Measurements from ENCODE around the gene NACC1.
A peak's percentile ranks its signal among the peaks of the same experiment; 100 is the strongest.

Gene NACC1

DNA sequence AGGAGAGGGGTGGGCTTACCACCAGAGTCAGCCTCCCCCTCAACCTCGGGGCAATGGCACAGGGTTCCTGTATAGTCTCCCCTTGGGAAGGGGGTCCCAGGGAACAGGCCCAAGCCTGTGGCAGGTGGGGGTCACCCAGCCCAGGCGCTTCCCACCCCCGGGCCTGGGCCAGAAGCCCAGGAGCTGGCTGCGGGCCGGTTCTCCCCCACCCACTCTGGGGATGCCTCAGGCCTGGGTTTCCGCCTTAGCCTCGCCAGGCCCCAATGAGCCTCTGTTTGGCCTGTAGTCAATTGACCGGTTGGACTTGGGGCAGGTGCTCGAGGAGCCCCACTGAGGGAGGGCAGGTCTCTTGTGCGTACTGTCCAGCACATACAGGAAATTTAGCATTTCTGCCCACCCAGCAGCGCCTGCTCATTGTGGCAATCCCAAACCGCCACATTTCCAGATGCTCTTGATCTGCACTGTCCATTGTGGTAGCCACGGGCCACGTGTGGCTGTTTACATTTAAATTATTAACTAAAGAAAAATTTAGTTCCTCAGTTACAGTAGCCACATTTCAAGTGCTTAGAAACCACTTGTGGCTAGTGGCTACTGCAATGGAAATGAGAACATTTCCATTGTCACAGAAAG, 25.3 kb upstream of the NACC1 start:
- DNase-seq (ENCODE audit: low spot score), result no peak
- peak overlapping the region; percentile 85 to 92 for H3K27ac ChIP-seq
- TF ChIP-seq, protein P1, sequence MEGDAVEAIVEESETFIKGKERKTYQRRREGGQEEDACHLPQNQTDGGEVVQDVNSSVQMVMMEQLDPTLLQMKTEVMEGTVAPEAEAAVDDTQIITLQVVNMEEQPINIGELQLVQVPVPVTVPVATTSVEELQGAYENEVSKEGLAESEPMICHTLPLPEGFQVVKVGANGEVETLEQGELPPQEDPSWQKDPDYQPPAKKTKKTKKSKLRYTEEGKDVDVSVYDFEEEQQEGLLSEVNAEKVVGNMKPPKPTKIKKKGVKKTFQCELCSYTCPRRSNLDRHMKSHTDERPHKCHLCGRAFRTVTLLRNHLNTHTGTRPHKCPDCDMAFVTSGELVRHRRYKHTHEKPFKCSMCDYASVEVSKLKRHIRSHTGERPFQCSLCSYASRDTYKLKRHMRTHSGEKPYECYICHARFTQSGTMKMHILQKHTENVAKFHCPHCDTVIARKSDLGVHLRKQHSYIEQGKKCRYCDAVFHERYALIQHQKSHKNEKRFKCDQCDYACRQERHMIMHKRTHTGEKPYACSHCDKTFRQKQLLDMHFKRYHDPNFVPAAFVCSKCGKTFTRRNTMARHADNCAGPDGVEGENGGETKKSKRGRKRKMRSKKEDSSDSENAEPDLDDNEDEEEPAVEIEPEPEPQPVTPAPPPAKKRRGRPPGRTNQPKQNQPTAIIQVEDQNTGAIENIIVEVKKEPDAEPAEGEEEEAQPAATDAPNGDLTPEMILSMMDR (IDR thresholded peaks at IDR 0.05), result no peak
- no peak overlapping the region for H3K4me3 ChIP-seq

DNA sequence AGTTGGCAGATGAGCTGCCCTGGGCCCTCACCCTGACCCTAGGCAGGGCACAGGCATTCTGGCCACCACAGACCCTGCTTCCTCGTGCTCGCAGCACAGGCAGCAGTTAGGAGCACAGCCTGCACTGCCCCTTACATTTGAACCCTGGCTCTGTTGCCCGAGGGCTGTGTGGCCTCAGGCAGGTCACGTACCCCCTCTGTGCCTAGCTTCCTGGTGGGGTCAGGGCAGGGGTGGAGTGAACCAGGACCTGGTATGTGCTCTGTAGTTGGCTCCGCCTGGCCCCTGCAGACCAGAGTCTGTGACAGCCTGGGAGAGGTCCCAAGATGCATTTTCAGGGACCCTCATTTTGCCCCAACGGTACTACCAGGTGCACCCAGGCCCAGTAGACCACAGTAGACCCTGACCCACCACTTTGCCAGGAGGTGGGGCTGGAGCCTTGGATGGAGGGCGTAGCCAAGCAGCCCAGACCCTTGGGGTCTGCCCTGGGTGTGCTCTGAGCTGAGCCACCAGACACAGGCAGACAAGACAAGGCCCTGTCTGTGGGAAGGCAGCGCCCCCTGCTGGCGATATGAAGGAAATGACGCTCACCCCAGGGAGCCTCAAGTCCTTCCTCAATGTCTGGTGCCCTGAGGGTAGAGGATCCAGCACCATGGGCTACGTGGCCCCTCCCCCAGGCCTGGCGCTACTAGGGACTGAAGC, 24.5 kb upstream of the NACC1 start:
- no peak for DNase-seq (ENCODE audit: low spot score)
- Histone ChIP-seq H3K4me3 (no peak overlapping the region), H3K27ac (peak overlapping the region; percentile 85 to 92)
- TF ChIP-seq, protein P1 (IDR thresholded peaks at IDR 0.05), result peak; percentile 96

DNA sequence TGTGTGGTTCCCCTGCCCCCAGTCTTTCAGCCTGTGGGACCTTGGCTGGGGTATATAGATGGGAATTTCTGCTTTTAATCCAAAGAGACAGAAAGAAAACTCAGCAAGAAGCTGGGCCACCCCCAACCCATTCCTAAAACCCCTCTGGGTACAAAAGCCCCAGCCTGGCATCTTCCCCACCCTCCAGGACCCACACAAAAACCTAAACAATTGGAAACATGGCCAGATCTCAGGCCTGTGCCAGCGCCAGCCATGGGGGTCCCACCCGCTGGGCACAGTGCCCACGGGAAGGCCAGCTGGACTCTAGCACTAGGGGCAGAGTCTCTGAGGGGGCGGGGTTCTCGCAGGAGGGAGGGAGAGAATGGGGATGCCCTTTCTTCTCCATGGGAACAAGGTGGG, 24.0 kb upstream of the NACC1 start:
- DNase-seq (ENCODE audit: low spot score), result no peak
- peak overlapping the region; percentile 85 to 92 for H3K27ac ChIP-seq
- H3K4me3 ChIP-seq, result no peak overlapping the region
- TF ChIP-seq, protein P1 (IDR thresholded peaks at IDR 0.05), result no peak

DNA sequence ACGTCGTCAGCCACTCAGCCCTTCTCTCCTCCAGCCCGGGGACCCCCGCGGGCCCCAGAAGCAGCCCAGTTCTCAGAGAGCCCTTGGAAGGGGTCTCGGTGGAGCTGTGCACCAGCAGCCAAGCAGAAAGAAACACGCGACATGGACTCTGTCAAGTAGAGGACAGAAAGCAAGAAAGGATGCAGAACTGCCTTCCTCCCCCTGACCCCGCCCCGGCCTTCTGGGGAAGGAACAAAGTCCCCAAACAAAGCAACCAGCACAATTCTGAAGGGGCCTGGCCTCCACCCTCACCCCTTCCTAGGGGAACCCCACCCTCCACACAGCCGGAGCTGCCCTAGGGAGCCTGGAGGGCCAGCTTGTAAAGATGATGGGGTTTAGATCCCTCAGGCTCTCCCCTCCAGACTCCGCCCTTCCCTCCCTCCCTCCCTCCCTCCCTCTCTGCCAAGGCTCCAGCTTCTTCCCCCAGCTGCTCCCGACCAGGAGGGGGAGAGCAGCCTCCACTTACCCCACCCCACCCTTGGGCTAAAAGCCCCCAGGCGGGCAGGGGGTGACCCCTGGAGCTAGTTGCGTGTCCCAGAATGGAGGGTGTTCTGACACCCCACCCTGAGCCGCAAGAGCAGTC, 23.2 kb upstream of the NACC1 start:
- no peak for DNase-seq (ENCODE audit: low spot score)
- TF ChIP-seq, protein P1 (IDR thresholded peaks at IDR 0.05), result no peak
- peak overlapping the region; percentile 85 to 92 for H3K27ac ChIP-seq
- peak overlapping the region; percentile 45 for H3K4me3 ChIP-seq

DNA sequence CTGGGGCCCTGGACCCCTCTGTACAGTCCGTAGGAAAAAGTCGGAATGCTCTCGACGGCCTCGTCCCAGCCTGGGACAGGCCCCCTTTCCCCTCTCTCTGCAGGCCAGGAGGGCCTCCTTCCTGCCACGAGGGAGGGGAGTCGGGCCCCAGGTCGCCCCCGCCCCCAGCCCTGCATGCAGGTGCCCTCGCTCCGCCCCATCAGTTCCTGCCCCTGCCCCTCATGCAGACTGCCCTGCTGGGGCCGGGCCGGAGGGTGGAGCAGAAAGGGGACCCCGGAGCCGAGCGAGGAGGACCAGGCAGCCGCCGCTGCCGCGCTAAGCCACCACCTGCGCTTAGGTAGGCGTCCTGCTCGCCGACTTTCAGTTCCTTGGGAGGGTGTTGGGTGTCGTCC, 22.7 kb upstream of the NACC1 start:
- H3K27ac ChIP-seq, result peak overlapping the region; percentile 29 to 92
- TF ChIP-seq, protein P1 (IDR thresholded peaks at IDR 0.05), result no peak
- H3K4me3 ChIP-seq, result peak overlapping the region; percentile 45
- no peak for DNase-seq (ENCODE audit: low spot score)

DNA sequence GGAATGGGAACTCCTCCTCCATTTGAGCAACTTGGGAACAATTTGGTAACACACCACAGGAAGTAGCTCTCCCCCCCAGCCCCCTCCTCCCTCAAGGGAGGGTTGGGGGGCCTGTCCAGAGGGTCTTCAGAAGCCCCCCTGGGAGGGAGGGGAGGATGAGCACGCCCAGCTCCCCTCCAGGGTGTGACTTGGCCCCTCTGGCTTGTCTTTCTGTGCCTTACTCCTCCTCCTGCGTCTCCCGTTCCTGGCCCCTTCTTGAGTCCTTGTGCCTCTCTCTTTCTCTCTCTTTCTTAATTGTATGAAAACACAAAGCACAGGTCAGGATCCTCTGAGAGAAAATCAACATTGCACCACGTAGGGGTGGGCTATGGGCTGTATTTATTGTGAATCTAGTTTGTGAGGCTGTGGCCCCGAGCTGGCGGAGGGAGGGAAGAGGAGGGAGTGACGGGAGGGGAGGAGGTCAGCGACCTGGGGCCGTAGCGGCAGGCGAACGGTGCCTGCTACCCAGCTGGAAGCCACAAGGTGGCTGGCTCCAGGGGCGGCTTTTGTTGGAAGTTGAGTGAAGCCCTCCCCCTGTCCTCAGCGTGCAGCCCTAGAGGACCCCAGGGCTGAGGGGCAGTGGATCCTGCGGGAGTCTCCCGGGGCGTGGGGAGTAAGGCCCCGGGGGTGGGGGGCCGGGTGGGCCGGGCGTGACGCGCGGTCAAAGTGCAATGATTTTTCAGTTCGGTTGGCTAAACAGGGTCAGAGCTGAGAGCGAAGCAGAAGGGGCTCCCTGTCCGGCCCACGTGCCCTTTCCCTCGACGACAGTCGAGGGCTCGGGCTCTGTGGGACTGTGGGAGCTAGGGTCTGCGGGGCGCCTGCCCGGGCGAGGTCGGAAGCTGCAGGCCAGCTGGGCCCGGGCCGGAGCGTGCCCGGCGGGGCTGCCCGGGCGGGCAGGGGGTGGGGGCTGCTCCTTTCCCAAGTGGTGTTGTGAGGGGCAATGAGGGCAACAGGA, 21.8 kb upstream of the NACC1 start:
- H3K27ac ChIP-seq, result peak overlapping the region; percentile 29 to 92

More for the DNA sequence above, 21.8 kb upstream of the NACC1 start:
- no peak for DNase-seq (ENCODE audit: low spot score)
- TF ChIP-seq, protein P1 (IDR thresholded peaks at IDR 0.05), result no peak
- H3K4me3 ChIP-seq, result peak overlapping the region; percentile 45
